Prostate gland (tissue), 2 donors: Measurements from ENCODE around the gene ABCA7. TPM values are rescaled to one million over a fixed set of nuclear protein-coding genes. Genes with fewer than 3 reads are reported as not detected.

ENCODE experiments used
- DNase-seq: peaks from one replicate; pipeline ENCODE4 v3.0.0-alpha.2; 2019; ENCODE audit warnings: low spot score
- H3K27ac ChIP-seq, 2 donors: fragments of 200-600 bp; sonication (generic); 2 replicates each; pipeline ENCODE4 v1.5.1; 2017 to 2019
- H3K27me3 ChIP-seq: fragments of 200-600 bp; sonication (generic); replicated peaks from 2 replicates; pipeline ENCODE4 v1.5.1; 2019; ENCODE audit not compliant: insufficient read depth
- H3K36me3 ChIP-seq, 2 donors: fragments of 200-600 bp; sonication (generic); 1 replicate in 1 of 2; 2 replicates in 1 of 2; pipeline versions ENCODE4 v1.5.1 to v1.8.1; 2017 to 2019
- H3K4me1 ChIP-seq: fragments of 200-600 bp; sonication (generic); replicated peaks from 2 replicates; pipeline ENCODE4 v1.5.1; 2019
- H3K4me3 ChIP-seq, 2 donors: fragments of 200-600 bp; sonication (generic); 2 replicates each; pipeline ENCODE4 v1.5.1; 2017 to 2019
- H3K9me3 ChIP-seq: fragments of 200-600 bp; sonication (generic); 2 replicates; pipeline ENCODE4 v1.5.1; 2017
- CTCF ChIP-seq, 4 experiments: fragments of 200-600 bp in 2 of 4; fragments of 450-650 bp in 2 of 4; sonication (generic) in 2 of 4; IDR thresholded peaks; 1 replicate in 3 of 4; 2 replicates in 1 of 4; pipeline ENCODE4 v1.5.1; 2016 to 2019; ENCODE audit warnings: antibody characterized with exemption in 4 of 4, mild to moderate bottlenecking in 2 of 4, moderate library complexity in 2 of 4
- POLR2A ChIP-seq: fragments of 450-650 bp; IDR thresholded peaks from one replicate; pipeline ENCODE4 v1.6.1; 2016; ENCODE audit warnings: antibody characterized with exemption, mild to moderate bottlenecking
- POLR2AphosphoS5 ChIP-seq: sonication (generic); formaldehyde crosslinking; IDR thresholded peaks from one replicate; pipeline ENCODE4 v1.6.1; 2017; ENCODE audit warnings: antibody characterized with exemption
- WGBS: methylation state at CpG from one replicate; pipeline ENCODE4 v1.1.5; 2018; 5-methylcytosine and 5-hydroxymethylcytosine counted together
- intact Hi-C: fragments of 100-400 bp; cut with DNase I; formaldehyde crosslinking; loops from one replicate; pipeline ENCODE4 v1.14.2; 2022
- total RNA-seq, 2 donors: library from RNA; depleted of rRNA; stranded (reverse); fragments of >200 nt; gene quantifications; one replicate each; pipeline ENCODE4 v1.1.0, GENCODE V29; 2016

ABCA7 gene
- total RNA-seq, 2 donors from 2014 or later, result 16.2 to 25.1 TPM

- peaks cover 0 to 6% of the 10 kb centered on the region in 2 donors for H3K36me3 ChIP-seq
- H3K4me3 ChIP-seq, result no peak overlapping the region
- 54% methylated on average over 24 of the region's 24 CpGs for WGBS
- no peak for DNase-seq
- H3K27ac ChIP-seq, result peak overlapping the region in 1 of 2 donors; percentile 21
- TF ChIP-seq CTCF (IDR thresholded peaks at IDR 0.05) (no peak), POLR2A (no peak)
- H3K27me3 ChIP-seq, result no peaks in the 10 kb centered on the region
- H3K9me3 ChIP-seq, result no peaks in the 10 kb centered on the region
- peaks cover 40% of the 10 kb centered on the region for H3K4me1 ChIP-seq
- intact Hi-C loops, result no loop called here
Measured at GRCh38 chr19:1017115-1017905, 22.6 kb upstream of the ABCA7 start.

GRCh38 chr19:1017906-1018305 is 22.0 kb upstream of the ABCA7 start:
- Histone ChIP-seq H3K4me1 (peaks cover 40% of the 10 kb centered on the region), H3K9me3 (no peaks in the 10 kb centered on the region), H3K36me3 (peaks cover 0 to 1% of the 10 kb centered on the region in 2 donors), H3K27ac (no peak overlapping the region), H3K4me3 (no peak overlapping the region), H3K27me3 (no peaks in the 10 kb centered on the region)
- no peak for TF ChIP-seq POLR2A
- TF ChIP-seq CTCF (IDR thresholded peaks at IDR 0.05), result no peak
- no peak for TF ChIP-seq POLR2AphosphoS5
- intact Hi-C loops, result no loop called here
- WGBS, result 92% methylated on average over 8 of the region's 9 CpGs
- no peak for DNase-seq

DNA sequence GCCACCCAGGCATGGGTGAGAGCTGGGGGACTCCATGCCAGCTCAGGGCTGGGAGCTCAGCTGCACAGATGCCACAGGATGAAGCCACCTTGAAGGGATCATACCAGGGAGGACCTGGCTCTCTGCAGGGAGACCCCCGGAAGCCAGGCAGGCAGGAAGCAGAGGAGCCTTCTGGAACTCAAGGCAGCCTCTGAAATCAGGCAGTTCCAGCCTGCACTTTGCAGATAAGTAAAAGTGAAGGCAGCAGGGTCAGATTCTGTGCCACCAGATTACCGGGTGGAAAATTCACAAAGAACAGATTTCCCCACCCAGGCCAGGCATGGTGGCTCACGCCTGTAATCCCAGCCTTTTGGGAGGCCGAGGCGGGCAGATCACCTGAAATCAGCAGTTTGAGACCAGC is 21.5 kb upstream of the ABCA7 start:
- Histone ChIP-seq H3K9me3 (no peaks in the 10 kb centered on the region), H3K4me3 (no peak overlapping the region), H3K27ac (no peak overlapping the region), H3K4me1 (peaks cover 40% of the 10 kb centered on the region), H3K27me3 (no peaks in the 10 kb centered on the region), H3K36me3 (no peaks in the 10 kb centered on the region)
- intact Hi-C loops, result no loop called here
- 83% methylated on average over 5 of the region's 5 CpGs for WGBS
- DNase-seq, result no peak
- TF ChIP-seq POLR2A (no peak), POLR2AphosphoS5 (no peak), CTCF (IDR thresholded peaks at IDR 0.05) (no peak)

DNA sequence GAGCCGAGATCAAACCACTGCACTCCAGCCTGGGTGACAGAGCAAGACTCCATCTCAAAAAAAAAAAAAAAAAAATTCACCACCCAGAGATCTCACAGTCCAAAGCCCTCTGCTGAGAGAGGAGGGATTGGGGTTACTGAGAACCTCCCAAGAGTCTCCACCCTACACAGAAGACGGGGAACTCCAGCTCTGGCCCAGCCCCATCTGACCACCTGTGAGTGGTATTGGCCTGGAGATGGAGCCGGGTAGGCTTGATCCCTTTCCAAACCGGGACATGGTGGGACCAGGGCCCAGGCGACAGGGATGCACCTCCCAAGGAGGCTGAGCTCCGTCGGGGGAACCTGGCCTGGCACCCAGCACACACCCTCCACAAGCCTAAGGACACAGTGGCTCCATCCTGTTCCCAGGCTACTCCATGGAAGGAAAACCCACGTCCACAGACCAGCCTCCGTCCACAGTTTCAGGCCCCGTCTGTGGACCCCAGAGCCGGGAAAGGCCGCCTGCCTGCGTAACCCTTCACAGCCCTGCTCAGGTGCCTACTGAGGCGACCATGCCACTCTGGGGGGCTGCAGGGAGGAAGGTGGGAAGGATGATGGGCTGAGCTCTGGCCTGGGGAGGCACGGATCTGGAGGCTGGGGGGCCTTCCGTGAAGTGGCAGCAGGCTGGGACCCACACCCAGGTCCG is 20.8 kb upstream of the ABCA7 start:
- Histone ChIP-seq H3K4me3 (peak overlapping the region; percentile 79 to 86), H3K9me3 (no peaks in the 10 kb centered on the region), H3K36me3 (no peaks in the 10 kb centered on the region), H3K27me3 (no peaks in the 10 kb centered on the region), H3K27ac (no peak overlapping the region), H3K4me1 (peaks cover 40% of the 10 kb centered on the region)
- intact Hi-C loops, result no loop called here
- no peak for DNase-seq
- no peak for TF ChIP-seq POLR2A
- TF ChIP-seq CTCF (IDR thresholded peaks at IDR 0.05), result no peak
- no peak for TF ChIP-seq POLR2AphosphoS5
- 38% methylated on average over 16 of the region's 17 CpGs for WGBS

DNA sequence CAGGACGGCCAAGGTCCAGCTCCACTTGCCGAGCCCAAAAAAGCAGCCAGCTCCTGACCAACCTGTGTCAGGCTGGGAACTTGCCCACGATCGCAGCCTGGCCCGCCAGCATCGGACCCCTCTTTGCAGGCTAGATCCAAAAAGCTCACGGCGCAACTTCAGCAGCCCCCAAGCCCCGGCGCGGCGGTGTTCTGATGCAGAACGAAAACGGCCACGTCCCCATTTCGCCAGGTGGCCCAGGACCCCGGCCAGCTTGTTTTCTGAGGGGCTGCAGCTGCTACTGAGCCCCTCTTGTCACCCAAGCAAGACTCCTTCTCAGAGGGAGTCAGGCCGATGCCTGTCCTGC is 20.3 kb upstream of the ABCA7 start:
- peaks cover 40% of the 10 kb centered on the region for H3K4me1 ChIP-seq
- no peaks in the 10 kb centered on the region for H3K9me3 ChIP-seq
- TF ChIP-seq POLR2AphosphoS5, result no peak
- no peak for TF ChIP-seq POLR2A
- intact Hi-C loops, result no loop called here
- peak overlapping the region; percentile 79 to 86 for H3K4me3 ChIP-seq
- peak overlapping the region in 1 of 2 donors; percentile 91 for H3K27ac ChIP-seq
- H3K36me3 ChIP-seq, result no peaks in the 10 kb centered on the region
- H3K27me3 ChIP-seq, result no peaks in the 10 kb centered on the region
- 62% methylated on average over 18 of the region's 18 CpGs for WGBS
- no peak for DNase-seq
